ENCODE results near the gene HDAC8.

HDAC8 gene

DNA sequence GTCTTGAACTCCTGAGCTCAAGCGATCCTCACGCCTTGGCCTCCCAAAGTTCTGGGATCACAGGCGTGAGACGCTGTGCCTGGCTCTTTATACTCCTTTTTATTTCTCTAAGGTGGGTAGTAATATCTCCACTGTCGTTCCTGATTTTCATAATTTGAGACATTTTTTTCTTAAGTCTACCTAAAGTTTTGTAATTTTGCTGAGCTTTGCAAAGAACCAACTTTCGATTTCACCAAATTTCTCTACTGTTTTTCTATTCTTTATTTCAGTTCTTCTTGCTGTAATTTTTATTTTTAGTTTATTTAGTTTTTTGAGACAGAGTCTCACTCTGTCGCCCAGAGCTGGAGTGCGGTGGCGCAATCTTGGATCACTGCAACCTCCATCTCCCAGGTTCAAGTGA, 196.5 kb downstream of the HDAC8 start:
- Histone ChIP-seq H3K9ac (ENCODE audit: low read length) (no peak overlapping the region), H3F3A (ENCODE audit: insufficient read depth, low read length) (no peaks in the 10 kb centered on the region), H3K36me3 (replicated peaks; ENCODE audit: insufficient read depth, low read length) (no peaks in the 10 kb centered on the region), H3K27ac (ENCODE audit: low read length) (no peak overlapping the region), H2AFZ (ENCODE audit: low read length) (no peak overlapping the region), H3K9me2 (replicated peaks; ENCODE audit: insufficient read depth, low read length) (no peaks in the 10 kb centered on the region), H3K9me3 (replicated peaks; ENCODE audit: insufficient read depth, low read length) (no peaks in the 10 kb centered on the region), H3K27me3 (replicated peaks; ENCODE audit: insufficient read depth, low read length) (no peaks in the 10 kb centered on the region), H3K4me1 (ENCODE audit: low read length) (no peaks in the 10 kb centered on the region), H3K79me2 (ENCODE audit: low read length) (no peaks in the 10 kb centered on the region), H3K4me2 (ENCODE audit: low read depth, low read length) (no peak overlapping the region), H4K20me1 (ENCODE audit: insufficient read depth, low read length) (no peaks in the 10 kb centered on the region), H3K4me3 (ENCODE audit: low read length) (no peak overlapping the region)
- DNase-seq, result no peak
- TF ChIP-seq, protein P1, sequence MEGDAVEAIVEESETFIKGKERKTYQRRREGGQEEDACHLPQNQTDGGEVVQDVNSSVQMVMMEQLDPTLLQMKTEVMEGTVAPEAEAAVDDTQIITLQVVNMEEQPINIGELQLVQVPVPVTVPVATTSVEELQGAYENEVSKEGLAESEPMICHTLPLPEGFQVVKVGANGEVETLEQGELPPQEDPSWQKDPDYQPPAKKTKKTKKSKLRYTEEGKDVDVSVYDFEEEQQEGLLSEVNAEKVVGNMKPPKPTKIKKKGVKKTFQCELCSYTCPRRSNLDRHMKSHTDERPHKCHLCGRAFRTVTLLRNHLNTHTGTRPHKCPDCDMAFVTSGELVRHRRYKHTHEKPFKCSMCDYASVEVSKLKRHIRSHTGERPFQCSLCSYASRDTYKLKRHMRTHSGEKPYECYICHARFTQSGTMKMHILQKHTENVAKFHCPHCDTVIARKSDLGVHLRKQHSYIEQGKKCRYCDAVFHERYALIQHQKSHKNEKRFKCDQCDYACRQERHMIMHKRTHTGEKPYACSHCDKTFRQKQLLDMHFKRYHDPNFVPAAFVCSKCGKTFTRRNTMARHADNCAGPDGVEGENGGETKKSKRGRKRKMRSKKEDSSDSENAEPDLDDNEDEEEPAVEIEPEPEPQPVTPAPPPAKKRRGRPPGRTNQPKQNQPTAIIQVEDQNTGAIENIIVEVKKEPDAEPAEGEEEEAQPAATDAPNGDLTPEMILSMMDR (IDR thresholded peaks at IDR 0.05; ENCODE audit: low read length), result no peak
- TF ChIP-seq EZH2 (optimal IDR thresholded peaks at IDR 0.05; ENCODE audit: low read depth, low read length) (no peak), EZH2phosphoT487 (IDR thresholded peaks at IDR 0.05; ENCODE audit: low read length) (no peak)

DNA sequence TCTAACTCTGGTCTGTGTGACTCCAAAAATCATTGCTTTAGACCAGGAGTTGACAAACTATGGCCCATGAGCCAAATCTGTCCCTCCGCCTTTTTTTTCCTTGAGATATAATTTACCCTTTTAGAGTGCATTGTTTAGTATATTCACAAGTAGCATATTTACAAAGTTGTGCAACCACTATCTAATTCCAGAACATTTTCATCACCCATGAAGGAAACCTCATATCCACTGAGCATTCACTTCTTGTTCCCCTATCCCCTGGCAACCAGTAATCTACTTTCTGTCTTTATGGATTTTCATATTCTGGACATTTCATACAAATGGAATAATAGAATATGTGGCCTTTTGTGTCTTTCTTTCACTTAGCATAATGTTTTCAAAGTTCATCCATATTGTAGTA, 199.5 kb downstream of the HDAC8 start:
- H3K4me2 ChIP-seq (ENCODE audit: low read depth, low read length), result no peak overlapping the region
- H3K79me2 ChIP-seq (ENCODE audit: low read length), result no peaks in the 10 kb centered on the region
- TF ChIP-seq EZH2 (optimal IDR thresholded peaks at IDR 0.05; ENCODE audit: low read depth, low read length), result no peak
- no peak overlapping the region for H3K27ac ChIP-seq (ENCODE audit: low read length)
- no peaks in the 10 kb centered on the region for H3K27me3 ChIP-seq (replicated peaks; ENCODE audit: insufficient read depth, low read length)
- H3K9me2 ChIP-seq (replicated peaks; ENCODE audit: insufficient read depth, low read length), result no peaks in the 10 kb centered on the region
- H3K9ac ChIP-seq (ENCODE audit: low read length), result no peak overlapping the region
- H3K4me1 ChIP-seq (ENCODE audit: low read length), result no peaks in the 10 kb centered on the region
- no peak overlapping the region for H3K4me3 ChIP-seq (ENCODE audit: low read length)
- no peaks in the 10 kb centered on the region for H3K9me3 ChIP-seq (replicated peaks; ENCODE audit: insufficient read depth, low read length)
- no peaks in the 10 kb centered on the region for H3F3A ChIP-seq (ENCODE audit: insufficient read depth, low read length)
- H3K36me3 ChIP-seq (replicated peaks; ENCODE audit: insufficient read depth, low read length), result no peaks in the 10 kb centered on the region
- no peak for DNase-seq
- H4K20me1 ChIP-seq (ENCODE audit: insufficient read depth, low read length), result no peaks in the 10 kb centered on the region
- H2AFZ ChIP-seq (ENCODE audit: low read length), result no peak overlapping the region

DNA sequence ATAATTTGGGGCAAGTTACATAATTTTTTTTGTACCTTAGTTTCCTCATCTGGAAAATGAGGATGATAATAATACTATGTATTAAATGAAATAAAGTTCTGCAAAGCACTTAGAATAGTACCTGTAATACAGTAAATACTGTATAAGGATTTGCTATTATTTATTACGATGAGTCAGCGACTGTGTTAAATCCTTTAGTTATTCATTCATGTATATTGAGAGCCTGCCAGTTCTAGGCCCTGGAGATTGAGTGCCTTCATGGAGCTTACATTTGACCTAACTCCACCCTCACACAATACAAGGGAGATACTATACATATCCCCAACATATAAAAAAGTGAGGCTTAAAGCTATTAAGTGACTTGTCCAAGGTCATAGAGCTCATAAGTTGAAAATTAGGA, 199.9 kb downstream of the HDAC8 start:
- Histone ChIP-seq H3K9ac (ENCODE audit: low read length) (no peak overlapping the region), H3K27me3 (replicated peaks; ENCODE audit: insufficient read depth, low read length) (no peaks in the 10 kb centered on the region), H4K20me1 (ENCODE audit: insufficient read depth, low read length) (no peaks in the 10 kb centered on the region), H3K9me3 (replicated peaks; ENCODE audit: insufficient read depth, low read length) (no peaks in the 10 kb centered on the region), H3K4me3 (ENCODE audit: low read length) (no peak overlapping the region), H3F3A (ENCODE audit: insufficient read depth, low read length) (no peaks in the 10 kb centered on the region), H3K27ac (ENCODE audit: low read length) (no peak overlapping the region), H3K36me3 (replicated peaks; ENCODE audit: insufficient read depth, low read length) (no peaks in the 10 kb centered on the region), H3K9me2 (replicated peaks; ENCODE audit: insufficient read depth, low read length) (no peaks in the 10 kb centered on the region), H3K4me2 (ENCODE audit: low read depth, low read length) (no peak overlapping the region), H2AFZ (ENCODE audit: low read length) (no peak overlapping the region), H3K4me1 (ENCODE audit: low read length) (no peaks in the 10 kb centered on the region), H3K79me2 (ENCODE audit: low read length) (no peaks in the 10 kb centered on the region)
- DNase-seq, result no peak
- TF ChIP-seq, protein P1 (IDR thresholded peaks at IDR 0.05; ENCODE audit: low read length), result no peak
- TF ChIP-seq EZH2 (optimal IDR thresholded peaks at IDR 0.05; ENCODE audit: low read depth, low read length), result no peak
- no peak for TF ChIP-seq EZH2phosphoT487 (IDR thresholded peaks at IDR 0.05; ENCODE audit: low read length)

DNA sequence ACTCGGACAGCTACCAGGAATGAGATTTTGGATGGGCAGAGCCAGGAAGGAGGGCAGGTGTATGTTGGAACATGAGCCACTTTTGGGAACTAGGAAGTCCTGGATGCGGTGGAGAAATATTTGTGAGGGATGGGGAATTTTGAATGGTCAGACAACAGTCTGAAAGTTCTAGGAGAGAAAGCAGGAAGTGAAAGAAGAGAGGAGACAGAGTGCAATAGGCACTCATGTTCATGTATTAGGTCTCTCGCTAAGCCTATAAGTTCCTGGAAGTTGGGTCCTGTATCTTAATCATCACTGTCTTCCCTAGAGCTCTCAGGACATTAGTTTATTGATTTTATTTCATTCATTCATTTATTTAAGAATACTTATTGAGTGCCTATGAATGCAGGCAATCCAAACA, 201.2 kb downstream of the HDAC8 start:
- Histone ChIP-seq H3K27me3 (replicated peaks; ENCODE audit: insufficient read depth, low read length) (no peaks in the 10 kb centered on the region), H3K9me2 (replicated peaks; ENCODE audit: insufficient read depth, low read length) (no peaks in the 10 kb centered on the region), H3K4me3 (ENCODE audit: low read length) (no peak overlapping the region), H3K79me2 (ENCODE audit: low read length) (no peaks in the 10 kb centered on the region), H3F3A (ENCODE audit: insufficient read depth, low read length) (no peaks in the 10 kb centered on the region), H3K4me2 (ENCODE audit: low read depth, low read length) (no peak overlapping the region), H4K20me1 (ENCODE audit: insufficient read depth, low read length) (no peaks in the 10 kb centered on the region), H3K9me3 (replicated peaks; ENCODE audit: insufficient read depth, low read length) (no peaks in the 10 kb centered on the region), H3K4me1 (ENCODE audit: low read length) (no peaks in the 10 kb centered on the region), H3K27ac (ENCODE audit: low read length) (no peak overlapping the region), H3K36me3 (replicated peaks; ENCODE audit: insufficient read depth, low read length) (no peaks in the 10 kb centered on the region), H3K9ac (ENCODE audit: low read length) (no peak overlapping the region), H2AFZ (ENCODE audit: low read length) (no peak overlapping the region)
- no peak for DNase-seq
- TF ChIP-seq EZH2phosphoT487 (IDR thresholded peaks at IDR 0.05; ENCODE audit: low read length) (no peak), EZH2 (optimal IDR thresholded peaks at IDR 0.05; ENCODE audit: low read depth, low read length) (no peak)
- TF ChIP-seq, protein P1 (IDR thresholded peaks at IDR 0.05; ENCODE audit: low read length), result no peak
